GM19463 (cell line): ENCODE measurements around the gene DONSON.

Source experiments
- ATAC-seq: cut with Tn5 transposase; IDR thresholded peaks from one replicate; pipeline ENCODE4 v1.9.1; 2021; ENCODE audit warnings: mild to moderate bottlenecking, moderate library complexity; ENCODE audit not compliant: unreplicated experiment

The DONSON gene

DNA sequence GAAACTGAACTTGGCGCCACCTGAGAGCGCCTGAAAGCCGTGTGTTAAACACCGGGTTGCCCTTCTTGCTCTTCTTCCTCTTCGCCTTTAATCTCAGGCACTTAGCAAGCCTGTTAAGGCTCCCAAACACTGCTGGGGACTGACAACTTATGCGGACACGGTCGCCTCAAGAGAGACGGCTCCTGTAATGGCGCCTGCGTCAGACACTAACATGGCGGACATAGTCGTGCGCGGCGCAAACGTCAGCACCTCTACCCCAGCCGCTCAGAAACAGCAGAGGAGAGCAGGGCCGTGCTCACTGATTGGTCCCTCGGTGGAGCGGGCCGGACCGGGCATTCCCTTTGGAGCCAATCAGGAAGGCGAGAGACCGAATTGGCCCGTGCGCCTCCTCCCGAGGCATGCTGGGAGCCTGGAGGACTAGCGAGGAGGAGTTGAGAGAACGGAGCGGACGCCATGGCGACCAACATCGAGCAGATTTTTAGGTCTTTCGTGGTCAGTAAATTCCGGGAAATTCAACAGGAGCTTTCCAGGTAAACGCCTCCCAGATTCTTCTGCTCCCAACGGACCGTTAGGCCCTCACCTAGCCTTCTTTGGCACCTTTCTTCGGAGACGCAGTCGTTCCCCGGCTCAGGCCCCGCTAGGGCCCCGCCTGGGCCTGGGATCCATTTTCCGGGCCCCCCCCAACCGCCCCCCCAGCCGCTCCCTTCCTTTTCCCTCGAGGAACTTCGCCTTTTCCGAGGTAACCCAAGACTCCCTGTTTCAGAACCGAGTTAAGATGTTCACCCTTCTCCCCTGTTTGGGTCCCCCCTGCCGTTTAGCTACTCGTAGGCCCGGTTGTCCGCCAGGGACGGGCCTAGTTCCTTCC is 45.6 kb downstream of the DONSON start, which contains the start of gene SON:
TSS of gene SON (plus strand) at position 399 of the 865 bp plus-strand sequence. CDS start at position 454, 55 bp downstream.
- ATAC-seq, result peak; percentile 93

DNA sequence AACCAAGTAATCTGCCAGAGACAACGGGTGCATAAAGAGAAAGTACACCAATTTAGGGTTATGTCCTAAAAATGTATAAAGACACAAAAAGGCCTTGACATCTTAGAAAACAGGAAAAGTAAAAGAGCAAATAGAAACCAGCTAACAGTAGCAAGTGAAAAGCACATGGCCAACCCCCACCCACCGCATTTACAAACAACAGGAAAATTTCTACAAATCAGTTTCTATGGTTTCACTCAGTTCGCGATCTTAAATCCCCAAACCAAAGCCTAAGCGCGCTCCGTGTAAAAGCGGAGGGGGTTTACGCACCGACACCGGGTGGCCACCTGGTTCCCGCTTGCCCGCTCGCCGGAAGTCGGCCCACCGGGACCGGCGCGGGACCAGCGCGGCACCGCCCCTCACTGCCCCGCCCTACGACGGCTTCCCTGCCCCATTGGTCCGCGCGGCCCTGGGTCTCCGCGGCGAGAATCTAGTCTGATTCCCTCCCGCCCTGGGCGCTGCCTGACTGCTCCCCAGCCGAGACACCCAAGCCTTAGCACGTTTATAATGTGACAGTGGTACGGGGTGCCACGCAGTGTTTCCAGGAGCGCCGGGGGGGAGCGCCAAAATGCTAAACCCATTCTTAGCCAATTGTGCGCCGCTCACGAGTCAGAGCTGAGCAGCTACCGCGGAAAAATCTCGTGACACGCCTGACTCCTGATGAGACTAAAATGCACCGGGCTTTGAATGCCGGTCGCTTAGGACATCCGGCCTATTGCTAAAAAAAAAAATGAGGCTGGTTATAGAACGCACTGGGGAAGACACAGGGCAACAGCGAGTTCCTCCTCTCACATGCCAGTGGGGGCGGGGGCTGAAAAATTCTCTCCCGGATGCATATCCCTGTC is 46.5 kb downstream of the DONSON start, which contains the start of gene GART:
TSS of gene GART (minus strand) at position 362 of the 884 bp plus-strand sequence. CDS start 2,802 bp downstream, outside the sequence.
- peak; percentile 51 for ATAC-seq

DNA sequence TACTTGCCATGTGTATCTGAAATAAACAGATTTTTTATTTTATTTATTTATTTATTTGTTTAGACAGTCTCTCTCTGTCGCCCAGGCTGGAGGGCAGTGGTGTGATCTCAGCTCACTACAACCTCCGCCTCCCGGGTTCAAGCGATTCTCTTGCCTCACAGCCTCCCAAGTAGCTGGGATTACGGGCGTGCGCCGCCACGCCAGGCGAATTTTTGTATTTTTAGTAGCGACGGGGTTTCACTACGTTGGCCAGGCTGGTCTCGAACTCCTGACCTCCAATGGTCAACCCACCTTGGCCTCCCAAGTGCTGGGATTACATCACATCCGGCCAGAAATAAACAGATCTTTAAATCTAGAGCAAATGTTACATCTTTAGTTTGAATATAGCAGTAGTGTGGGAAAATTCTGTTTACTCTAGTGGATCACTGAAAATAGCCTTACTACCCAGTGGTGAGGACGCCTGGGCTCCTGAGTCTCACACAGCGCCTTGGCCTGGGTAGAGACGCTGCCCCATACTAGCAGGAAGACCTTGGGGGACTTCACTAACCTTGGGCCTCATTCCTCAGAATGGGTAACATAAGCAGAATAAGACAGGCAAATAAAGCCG is 47.3 kb downstream of the DONSON start:
- no peak for ATAC-seq

DNA sequence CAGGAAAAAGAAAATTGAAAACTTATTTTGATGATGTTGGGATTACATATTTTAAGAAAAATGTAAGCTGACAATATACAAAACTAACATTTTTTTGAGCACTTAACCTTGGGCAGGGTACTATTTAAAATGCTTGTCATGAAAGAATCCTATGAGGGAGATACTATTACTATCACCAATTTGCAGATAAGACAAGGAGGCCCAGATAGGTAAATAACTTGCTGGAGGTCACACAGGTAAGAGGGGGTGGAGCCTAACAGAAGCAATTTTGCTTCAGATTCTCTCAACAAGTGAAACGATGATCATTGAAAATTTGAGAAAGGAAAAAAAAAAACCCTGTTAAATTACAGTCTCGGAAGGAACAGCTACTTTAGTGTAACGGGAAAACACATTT is 47.8 kb downstream of the DONSON start:
- ATAC-seq, result no peak

DNA sequence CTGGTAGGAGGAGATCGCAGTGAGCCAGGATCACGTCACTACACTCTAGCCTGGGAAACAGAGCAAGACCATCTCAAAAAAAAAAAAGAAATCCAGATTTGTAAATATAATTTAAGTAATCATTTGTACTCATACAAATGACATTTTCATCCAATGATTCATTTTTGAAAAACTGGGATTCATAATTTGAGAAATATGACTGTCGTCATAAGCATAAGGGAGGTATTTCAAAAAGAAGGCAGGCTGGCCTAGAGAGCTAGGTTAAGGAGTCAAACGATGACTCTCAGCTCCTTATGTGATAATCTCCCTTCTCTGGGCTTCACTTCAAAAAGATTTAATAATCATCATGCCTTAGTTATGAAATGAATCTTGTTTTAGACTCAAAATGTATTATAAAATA is 48.9 kb downstream of the DONSON start:
- no peak for ATAC-seq

DNA sequence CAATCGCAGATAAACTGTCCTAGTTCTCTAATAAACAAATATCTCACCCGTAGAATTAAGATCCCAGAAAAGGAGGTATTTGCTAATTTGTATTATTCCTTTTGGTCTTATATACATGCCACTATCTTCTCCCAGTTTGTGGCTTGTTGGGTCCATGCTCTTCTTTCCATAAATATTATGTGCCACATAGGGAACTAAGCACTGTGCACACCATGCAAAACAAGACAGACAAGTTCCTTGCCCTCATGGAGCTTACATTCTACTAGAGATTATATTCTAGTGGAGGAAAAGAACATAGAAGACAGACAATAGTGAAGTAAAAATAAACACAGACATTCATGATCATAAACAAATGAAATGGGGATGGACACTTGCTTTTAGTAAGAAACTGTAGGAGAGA is 51.3 kb downstream of the DONSON start:
- no peak for ATAC-seq

DNA sequence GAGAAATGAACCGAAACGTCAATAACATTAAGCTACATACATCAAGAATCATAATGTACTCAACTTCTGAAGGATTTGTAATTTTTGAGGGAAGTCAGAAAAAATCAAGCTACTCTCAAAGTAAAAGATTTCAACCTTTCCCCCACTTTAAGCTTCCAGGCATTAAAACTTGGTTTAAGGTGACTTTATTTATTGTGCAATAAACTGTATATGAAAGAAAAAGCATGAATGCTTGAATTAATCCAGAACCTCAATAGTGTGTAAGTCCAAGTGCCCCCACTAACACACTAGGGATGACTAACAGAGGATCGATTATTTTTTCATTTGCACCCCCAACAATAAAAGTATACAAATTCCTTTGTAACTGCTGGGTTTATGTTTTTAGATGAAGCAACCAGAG is 57.5 kb downstream of the DONSON start:
- no peak for ATAC-seq
